ENCODE measurements around the gene LAT. TPM values are rescaled to one million over a fixed set of nuclear protein-coding genes. Genes with fewer than 3 reads are reported as not detected.
"Not testable (repeated sequence)": the region's sequence is repeated elsewhere in the genome, so short reads cannot be mapped to it uniquely, and the experiment has no call there.

The LAT gene
- total RNA-seq, 2 donors from 2014 or later = 171 to 440 TPM

- H3K9me3 Mint-ChIP-seq; H3K36me3 Mint-ChIP-seq; DNase-seq (ENCODE audit: low spot score in 2 of 2); ATAC-seq: not testable (repeated sequence)
- H3K27ac Mint-ChIP-seq = peak overlapping the region in 1 of 2 donors; percentile 89
These were observed 15.2 kb upstream of the LAT start for GRCh38 chr16:28969696-28970095.

DNA sequence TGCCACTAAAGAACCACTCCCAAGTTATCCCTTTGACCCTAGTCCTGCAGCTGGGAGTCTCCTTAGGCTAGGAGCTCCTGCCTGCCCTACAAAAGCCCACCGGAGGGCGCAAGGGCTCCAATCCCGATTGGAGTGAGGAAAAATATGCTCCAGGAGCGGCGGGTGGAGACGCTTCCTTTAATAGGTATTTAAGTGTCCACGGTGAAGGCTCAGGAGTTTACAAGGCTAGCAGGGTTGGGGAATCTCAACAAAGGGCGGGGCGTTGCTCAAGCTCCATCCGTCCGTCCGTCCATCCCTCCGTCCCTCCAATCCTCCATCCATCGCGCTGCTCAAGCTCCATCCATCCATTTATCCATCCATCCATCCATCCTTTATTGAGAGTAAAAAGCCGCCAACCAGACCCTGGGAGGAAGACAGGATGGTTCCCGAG lies 10.8 kb upstream of the LAT start:
- peak; percentile 16 to 17 for ATAC-seq
- no peaks in the 10 kb centered on the region for H3K9me3 Mint-ChIP-seq
- peaks cover 5 to 6% of the 10 kb centered on the region in 2 donors for H3K36me3 Mint-ChIP-seq
- H3K27ac Mint-ChIP-seq = peak overlapping the region; percentile 90 to 99
- no peak for DNase-seq (ENCODE audit: low spot score in 2 of 2)

GRCh38 chr16:28974437-28975157 lies 10.3 kb upstream of the LAT start, which contains the start of gene SPNS1:
Gene SPNS1 (plus strand): TSS chr16:28974778. CDS start chr16:28975152, 374 bp downstream.
- DNase-seq (ENCODE audit: low spot score in 2 of 2) = peak; percentile 92 to 97
- no peaks in the 10 kb centered on the region for H3K9me3 Mint-ChIP-seq
- ATAC-seq = peak; percentile 93 to 96
- H3K36me3 Mint-ChIP-seq = peaks cover 5 to 6% of the 10 kb centered on the region in 2 donors
- peak within 1 kb of the TSS; percentile 90 to 99 for H3K27ac Mint-ChIP-seq

GRCh38 chr16:28975158-28975599 lies 9.7 kb upstream of the LAT start:
- ATAC-seq (peak in 1 of 2 donors; percentile 5), DNase-seq (ENCODE audit: low spot score in 2 of 2) (no peak)
- no peaks in the 10 kb centered on the region for H3K9me3 Mint-ChIP-seq
- peak overlapping the region; percentile 89 to 90 for H3K27ac Mint-ChIP-seq
- H3K36me3 Mint-ChIP-seq = peaks cover 5 to 6% of the 10 kb centered on the region in 2 donors

- DNase-seq (ENCODE audit: low spot score in 2 of 2) = no peak
These were observed 6.9 kb upstream of the LAT start for GRCh38 chr16:28977703-28978662.

DNA sequence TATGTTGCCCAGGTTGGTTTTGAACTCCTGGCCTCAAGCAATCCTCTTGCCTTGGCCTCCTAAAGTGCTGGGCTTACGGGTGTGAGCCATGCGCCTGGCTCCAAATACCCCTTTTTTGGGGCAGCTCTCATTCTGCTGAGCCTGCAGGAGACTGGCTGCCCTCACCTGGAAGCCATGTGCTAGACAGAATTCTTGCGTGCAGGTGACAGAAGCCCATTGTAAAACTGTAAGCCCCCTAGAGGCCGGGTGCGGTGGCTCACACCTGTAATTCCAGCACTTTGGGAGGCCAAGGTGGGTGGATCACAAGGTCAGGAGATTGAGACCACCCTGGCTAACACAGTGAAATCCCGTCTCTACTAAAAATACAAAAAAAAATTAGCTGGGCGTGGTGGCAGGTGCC lies 4.5 kb upstream of the LAT start:
- H3K9me3 Mint-ChIP-seq; ATAC-seq; H3K27ac Mint-ChIP-seq; DNase-seq (ENCODE audit: low spot score in 2 of 2): not testable (repeated sequence)
- H3K36me3 Mint-ChIP-seq = peaks cover 35 to 43% of the 10 kb centered on the region in 2 donors

More at GRCh38 chr16:28977703-28978662, 6.9 kb upstream of the LAT start:
- ATAC-seq = no peak
- Mint-ChIP-seq H3K9me3 (peaks cover 0 to 7% of the 10 kb centered on the region in 2 donors), H3K27ac (peak overlapping the region; percentile 2 to 39), H3K36me3 (peaks cover 18 to 29% of the 10 kb centered on the region in 2 donors)

GRCh38 chr16:28980929-28981328 lies 3.9 kb upstream of the LAT start:
- ATAC-seq = no peak
- Mint-ChIP-seq H3K27ac (no peak overlapping the region), H3K36me3 (peaks cover 37 to 44% of the 10 kb centered on the region in 2 donors), H3K9me3 (peaks cover 0 to 7% of the 10 kb centered on the region in 2 donors)
- DNase-seq (ENCODE audit: low spot score in 2 of 2) = no peak

- peak overlapping the region in 1 of 2 donors; percentile 68 for H3K27ac Mint-ChIP-seq
- ATAC-seq (no peak), DNase-seq (ENCODE audit: low spot score in 2 of 2) (peak in 1 of 2 donors; percentile 72)
- H3K9me3 Mint-ChIP-seq = peaks cover 0 to 7% of the 10 kb centered on the region in 2 donors
- H3K36me3 Mint-ChIP-seq = peaks cover 43 to 50% of the 10 kb centered on the region in 2 donors
These were observed 3.3 kb upstream of the LAT start for GRCh38 chr16:28981517-28981916.

- H3K9me3 Mint-ChIP-seq = peaks cover 4 to 12% of the 10 kb centered on the region in 2 donors
- DNase-seq (ENCODE audit: low spot score in 2 of 2) (no peak), ATAC-seq (no peak)
- H3K27ac Mint-ChIP-seq = peak overlapping the region in 1 of 2 donors; percentile 68
- peaks cover 52 to 59% of the 10 kb centered on the region in 2 donors for H3K36me3 Mint-ChIP-seq
These were observed 2.4 kb upstream of the LAT start for GRCh38 chr16:28982418-28982817.

GRCh38 chr16:28982949-28983348 lies 1.9 kb upstream of the LAT start:
- H3K36me3 Mint-ChIP-seq = peaks cover 57 to 64% of the 10 kb centered on the region in 2 donors
- no peak for ATAC-seq
- H3K27ac Mint-ChIP-seq = no peak overlapping the region
- DNase-seq (ENCODE audit: low spot score in 2 of 2) = no peak
- H3K9me3 Mint-ChIP-seq = peaks cover 6 to 15% of the 10 kb centered on the region in 2 donors

DNA sequence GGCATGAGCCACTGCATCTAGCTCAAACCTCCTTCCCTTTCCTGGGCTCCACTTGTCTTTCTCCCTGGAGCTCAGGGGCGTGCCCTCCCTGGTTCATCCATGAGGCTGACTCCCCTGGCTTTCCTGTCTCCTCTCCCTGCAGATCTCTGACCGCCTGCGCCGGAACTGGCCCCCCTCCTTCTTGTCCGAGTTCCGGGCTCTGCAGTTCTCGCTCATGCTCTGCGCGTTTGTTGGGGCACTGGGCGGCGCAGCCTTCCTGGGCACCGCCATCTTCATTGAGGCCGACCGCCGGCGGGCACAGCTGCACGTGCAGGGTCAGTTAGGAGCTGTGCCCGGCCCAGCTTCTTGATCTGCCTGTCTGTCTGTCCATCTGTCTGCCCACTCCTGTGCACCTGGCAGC lies 1.2 kb upstream of the LAT start:
- ATAC-seq = no peak

GRCh38 chr16:28984091-28984490 lies 761 bp upstream of the LAT start:
- DNase-seq (ENCODE audit: low spot score in 2 of 2) (no peak), ATAC-seq (no peak)
- Mint-ChIP-seq H3K36me3 (peaks cover 63 to 76% of the 10 kb centered on the region in 2 donors), H3K27ac (peak overlapping the region; percentile 72 to 98), H3K9me3 (peaks cover 6 to 15% of the 10 kb centered on the region in 2 donors)

More for the DNA sequence above, 1.2 kb upstream of the LAT start:
- Mint-ChIP-seq H3K27ac (peak overlapping the region; percentile 12 to 98), H3K36me3 (peaks cover 62 to 71% of the 10 kb centered on the region in 2 donors), H3K9me3 (peaks cover 6 to 15% of the 10 kb centered on the region in 2 donors)
- DNase-seq (ENCODE audit: low spot score in 2 of 2) = no peak

- peaks cover 75 to 89% of the 10 kb centered on the region in 2 donors for H3K36me3 Mint-ChIP-seq
- peak; percentile 10 to 21 for ATAC-seq
- peak overlapping the region; percentile 97 to 98 for H3K27ac Mint-ChIP-seq
- H3K9me3 Mint-ChIP-seq = peaks cover 6 to 15% of the 10 kb centered on the region in 2 donors
- DNase-seq (ENCODE audit: low spot score in 2 of 2) = peak in 1 of 2 donors; percentile 20
These were observed 574 bp downstream of the LAT start for GRCh38 chr16:28985211-28986041.

- Mint-ChIP-seq H3K27ac (peak overlapping the region; percentile 97 to 98), H3K9me3 (peaks cover 6 to 15% of the 10 kb centered on the region in 2 donors), H3K36me3 (peaks cover 78 to 87% of the 10 kb centered on the region in 2 donors)
- no peak for ATAC-seq
- no peak for DNase-seq (ENCODE audit: low spot score in 2 of 2)
These were observed 1.2 kb downstream of the LAT start for GRCh38 chr16:28986046-28986445.

GRCh38 chr16:28986492-28986891 lies 1.6 kb downstream of the LAT start:
- ATAC-seq (no peak), DNase-seq (ENCODE audit: low spot score in 2 of 2) (no peak)
- peaks cover 79 to 82% of the 10 kb centered on the region in 2 donors for H3K36me3 Mint-ChIP-seq
- peak overlapping the region; percentile 97 to 98 for H3K27ac Mint-ChIP-seq
- peaks cover 6 to 15% of the 10 kb centered on the region in 2 donors for H3K9me3 Mint-ChIP-seq

All from activated naive CD4-positive, alpha-beta T cell treated with anti-CD3 and anti-CD28 coated beads, Interleukin-2, amount 50 U/mL, for 72 hours (primary cell).